H9 (cell line): ENCODE data around the gene PATL1. TPM values are rescaled to one million over a fixed set of nuclear protein-coding genes. Genes with fewer than 3 reads are reported as not detected.

Experiments
- DNase-seq: peaks from one replicate; pipeline ENCODE4 v3.0.0-alpha.2; 2017
- H2AFZ ChIP-seq: one replicate; pipeline ENCODE4 v1.6.1; 2013; ENCODE audit warnings: mild to moderate bottlenecking, low read length, control low read depth, moderate library complexity
- H2AK5ac ChIP-seq: 2 replicates; pipeline ENCODE4 v1.6.1; 2013; ENCODE audit warnings: low read length, control low read depth, mixed read lengths; ENCODE audit not compliant: insufficient read length
- H2BK120ac ChIP-seq: one replicate; pipeline ENCODE4 v1.6.1; 2013; ENCODE audit warnings: low read depth, mild to moderate bottlenecking, low read length, control low read depth, inconsistent platforms; ENCODE audit not compliant: poor library complexity, severe bottlenecking
- H2BK12ac ChIP-seq: 2 replicates; pipeline ENCODE4 v1.6.1; 2013; ENCODE audit warnings: low read length, control low read depth, mixed read lengths, low read depth; ENCODE audit not compliant: insufficient read length
- H2BK15ac ChIP-seq: 2 replicates; pipeline ENCODE4 v1.6.1; 2013; ENCODE audit warnings: low read depth, low read length, control low read depth
- H2BK20ac ChIP-seq: one replicate; pipeline ENCODE4 v1.6.1; 2013; ENCODE audit warnings: low read depth, mild to moderate bottlenecking, low read length, control low read depth, inconsistent platforms; ENCODE audit not compliant: poor library complexity, severe bottlenecking
- H2BK5ac ChIP-seq: 2 replicates; pipeline ENCODE4 v1.6.1; 2013; ENCODE audit warnings: low read length, control low read depth, mixed read lengths; ENCODE audit not compliant: insufficient read length
- H3K14ac ChIP-seq: 2 replicates; pipeline ENCODE4 v1.6.1; 2013; ENCODE audit warnings: low read length, control low read depth; ENCODE audit not compliant: insufficient read depth
- H3K18ac ChIP-seq: 2 replicates; pipeline ENCODE4 v1.6.1; 2013; ENCODE audit warnings: low read depth, mild to moderate bottlenecking, mixed read lengths, low read length, control low read depth; ENCODE audit not compliant: insufficient read length
- H3K23ac ChIP-seq: 2 replicates; pipeline ENCODE4 v1.6.1; 2013; ENCODE audit warnings: low read length, control low read depth, mixed read lengths, low read depth; ENCODE audit not compliant: insufficient read length
- H3K23me2 ChIP-seq: 2 replicates; pipeline ENCODE4 v1.6.1; 2013; ENCODE audit warnings: low read depth, mild to moderate bottlenecking, mixed read lengths, low read length, control low read depth; ENCODE audit not compliant: insufficient read length, poor library complexity, severe bottlenecking
- H3K27ac ChIP-seq: 2 replicates; pipeline ENCODE4 v1.5.1; 2013; ENCODE audit warnings: low read length, control low read depth, mixed read lengths, low read depth; ENCODE audit not compliant: insufficient read length
- H3K27me3 ChIP-seq: 2 replicates; pipeline ENCODE4 v1.6.1; 2013; ENCODE audit warnings: low read length, control low read depth, inconsistent platforms; ENCODE audit not compliant: insufficient read depth
- H3K4ac ChIP-seq: 2 replicates; pipeline ENCODE4 v1.6.1; 2013; ENCODE audit warnings: low read depth, mild to moderate bottlenecking, control low read depth, inconsistent platforms, low read length, moderate library complexity
- H3K4me1 ChIP-seq: 2 replicates; pipeline ENCODE4 v1.6.1; 2013; ENCODE audit warnings: low read length, control low read depth, inconsistent platforms; ENCODE audit not compliant: insufficient read depth
- H3K4me2 ChIP-seq: 2 replicates; pipeline ENCODE4 v1.6.1; 2013; ENCODE audit warnings: low read length, control low read depth, mixed read lengths; ENCODE audit not compliant: insufficient read length, insufficient read depth
- H3K56ac ChIP-seq: 2 replicates; pipeline ENCODE4 v1.6.1; 2013; ENCODE audit warnings: low read depth, mild to moderate bottlenecking, mixed read lengths, low read length, control low read depth; ENCODE audit not compliant: insufficient read length
- H3K79me1 ChIP-seq: 2 replicates; pipeline ENCODE4 v1.6.1; 2013; ENCODE audit warnings: low read depth, mild to moderate bottlenecking, moderate library complexity, low read length, control low read depth, inconsistent platforms; ENCODE audit not compliant: insufficient read depth, poor library complexity, severe bottlenecking
- H3K79me2 ChIP-seq: 2 replicates; pipeline ENCODE4 v1.6.1; 2013; ENCODE audit warnings: low read length, control low read depth, inconsistent platforms; ENCODE audit not compliant: insufficient read depth
- H3K9ac ChIP-seq: 2 replicates; pipeline ENCODE4 v1.6.1; 2013; ENCODE audit warnings: low read length, control low read depth, mixed read lengths; ENCODE audit not compliant: insufficient read length; ENCODE audit errors: extremely low read depth
- H3K9me3 ChIP-seq: one replicate; pipeline ENCODE4 v1.6.1; 2013; ENCODE audit warnings: low read depth, low read length, inconsistent platforms; ENCODE audit not compliant: control insufficient read depth
- H3T11ph ChIP-seq: one replicate; pipeline ENCODE4 v1.6.1; 2013; ENCODE audit warnings: mild to moderate bottlenecking, low read length, control low read depth, inconsistent platforms
- H4K20me1 ChIP-seq: one replicate; pipeline ENCODE4 v1.6.1; 2013; ENCODE audit not compliant: control insufficient read depth, insufficient read length, insufficient read depth
- H4K5ac ChIP-seq: 2 replicates; pipeline ENCODE4 v1.6.1; 2013; ENCODE audit warnings: low read depth, mild to moderate bottlenecking, mixed read lengths, low read length, control low read depth; ENCODE audit not compliant: insufficient read length
- H4K8ac ChIP-seq: replicated peaks from 2 replicates; pipeline ENCODE4 v1.6.1; 2013; ENCODE audit warnings: low read length, control low read depth, mixed read lengths, low read depth; ENCODE audit not compliant: insufficient read length
- H4K91ac ChIP-seq: 2 replicates; pipeline ENCODE4 v1.6.1; 2013; ENCODE audit warnings: low read depth, mild to moderate bottlenecking, moderate library complexity, mixed read lengths, low read length, control low read depth; ENCODE audit not compliant: insufficient read length
- H3K27ac Mint-ChIP-seq, 3 experiments: 2 replicates in 2 of 3; 3 replicates in 1 of 3; pipeline ENCODE4 v1.8.0; 2020 to 2021; ENCODE audit warnings: mixed read lengths in 3 of 3, mild to moderate bottlenecking in 1 of 3, moderate library complexity in 1 of 3
- H3K27me3 Mint-ChIP-seq: 2 replicates; pipeline ENCODE4 v1.8.0; 2021; ENCODE audit warnings: low read depth, mild to moderate bottlenecking, moderate library complexity, mixed read lengths
- H3K36me3 Mint-ChIP-seq, 3 experiments: 2 replicates in 2 of 3; 3 replicates in 1 of 3; pipeline ENCODE4 v1.8.0; 2020 to 2021; ENCODE audit warnings: low read depth in 3 of 3, mixed read lengths in 3 of 3; ENCODE audit not compliant: insufficient read depth in 1 of 3
- H3K4me1 Mint-ChIP-seq, 2 experiments: 2 replicates each; pipeline ENCODE4 v1.8.0; 2020; ENCODE audit warnings: mixed read lengths in 2 of 2
- H3K4me3 Mint-ChIP-seq, 2 experiments: 2 replicates in 1 of 2; 3 replicates in 1 of 2; pipeline ENCODE4 v1.8.0; 2020 to 2021; ENCODE audit warnings: mild to moderate bottlenecking in 2 of 2, mixed read lengths in 2 of 2, moderate library complexity in 1 of 2
- H3K9me3 Mint-ChIP-seq, 2 experiments: 2 replicates in 1 of 2; 3 replicates in 1 of 2; pipeline ENCODE4 v1.8.0; 2020; ENCODE audit warnings: mild to moderate bottlenecking in 2 of 2, mixed read lengths in 2 of 2, moderate library complexity in 1 of 2
- CTCF ChIP-seq: fragments of 200-600 bp; sonication (generic); conservative IDR thresholded peaks from 3 replicates; pipeline ENCODE4 v1.8.0; 2021; ENCODE audit warnings: antibody characterized with exemption, mild to moderate bottlenecking
- WGBS: extraction: QIAGEN DNeasy Blood & Tissue Kit; methylation state at CpG from one replicate; pipeline ENCODE4 v1.1.7; 2013; ENCODE audit warnings: missing lambda C conversion rate, low lambda C conversion rate, mixed read lengths; ENCODE audit not compliant: insufficient read length; ENCODE audit errors: extremely low coverage; 5-methylcytosine and 5-hydroxymethylcytosine counted together
- total RNA-seq: library from RNA; stranded (reverse); gene quantifications from 2 replicates; pipeline ENCODE4 v1.2.1, GENCODE V29; 2021

PATL1 gene
- total RNA-seq, 1 experiment from 2014 or later: 31.4 TPM

DNA sequence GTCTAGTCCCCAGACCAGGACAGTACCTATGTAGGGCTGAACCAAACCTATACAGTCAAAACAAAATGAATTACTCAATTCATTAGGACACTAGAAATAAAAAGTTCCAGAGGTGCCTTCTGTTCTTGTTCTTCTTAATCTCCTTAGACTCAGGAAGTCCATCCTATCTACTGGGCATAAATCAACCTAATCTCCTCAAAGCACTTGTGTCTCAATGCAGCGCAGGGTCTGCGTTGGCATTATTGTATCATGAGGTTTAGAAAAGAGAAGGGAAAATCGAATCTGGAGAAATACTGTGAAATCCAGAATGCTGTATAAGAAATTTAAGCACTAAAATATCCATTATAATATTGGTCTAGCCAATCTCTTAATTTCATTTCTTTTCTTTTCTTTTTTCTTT is 47.2 kb upstream of the PATL1 start:
- H3K4me3 Mint-ChIP-seq: no peak overlapping the region
- Histone ChIP-seq H3K14ac (no peak overlapping the region), H3K79me1 (no peaks in the 10 kb centered on the region), H3K23ac (no peak overlapping the region), H3K4me1 (no peaks in the 10 kb centered on the region), H2BK12ac (no peak overlapping the region), H2BK20ac (no peak overlapping the region), H3T11ph (no peak overlapping the region), H3K9me3 (no peaks in the 10 kb centered on the region), H4K91ac (no peak overlapping the region), H2AFZ (no peak overlapping the region), H3K27ac (no peak overlapping the region), H2BK5ac (no peak overlapping the region), H2BK120ac (no peak overlapping the region), H3K79me2 (no peaks in the 10 kb centered on the region), H2BK15ac (no peak overlapping the region), H4K5ac (no peak overlapping the region), H2AK5ac (no peak overlapping the region), H3K9ac (no peak overlapping the region), H3K23me2 (no peaks in the 10 kb centered on the region), H3K4ac (no peak overlapping the region), H3K4me2 (no peak overlapping the region), H3K27me3 (no peaks in the 10 kb centered on the region), H3K56ac (no peak overlapping the region), H3K18ac (no peak overlapping the region), H4K20me1 (no peaks in the 10 kb centered on the region), H4K8ac (no peak overlapping the region)
- no peaks in the 10 kb centered on the region for H3K36me3 Mint-ChIP-seq
- no peak for TF ChIP-seq CTCF
- no peaks in the 10 kb centered on the region for H3K9me3 Mint-ChIP-seq
- H3K4me1 Mint-ChIP-seq: no peaks in the 10 kb centered on the region
- H3K27ac Mint-ChIP-seq: no peak overlapping the region
- no CpG with 5 or more reads among the region's 3 CpGs for WGBS
- no peaks in the 10 kb centered on the region; the same call in 1 of the 2 replicates for H3K27me3 Mint-ChIP-seq
- no peak for DNase-seq
